SK-N-SH treated with all-trans-retinoic acid at 6 μM for 48 hours (cell line): Measurements from ENCODE around the gene PCSK5.

Experiments used
- BACH2 ChIP-seq: fragments of 250-450 bp; sonication (Bioruptor Pico); IDR thresholded peaks from 2 replicates; pipeline ENCODE4 v1.9.0; 2021; ENCODE audit warnings: mild to moderate bottlenecking, borderline replicate concordance
- ESRRG ChIP-seq: fragments of 250-450 bp; sonication (Bioruptor Pico); IDR thresholded peaks from 2 replicates; pipeline ENCODE4 v1.6.1; 2021; ENCODE audit warnings: mild to moderate bottlenecking
- RARB ChIP-seq: fragments of 250-450 bp; sonication (Bioruptor Pico); IDR thresholded peaks from 2 replicates; pipeline ENCODE4 v1.8.0; 2021; ENCODE audit warnings: mild to moderate bottlenecking, moderate library complexity
- TOX ChIP-seq: fragments of 250-450 bp; sonication (Bioruptor Pico); IDR thresholded peaks from 2 replicates; pipeline ENCODE4 v1.8.0; 2021; ENCODE audit warnings: mild to moderate bottlenecking, moderate library complexity, borderline replicate concordance
- ZC3H10 ChIP-seq: fragments of 250-450 bp; sonication (Bioruptor Pico); IDR thresholded peaks from 2 replicates; pipeline ENCODE4 v1.5.1; 2021; ENCODE audit warnings: mild to moderate bottlenecking, moderate library complexity
- ZFP3 ChIP-seq: fragments of 250-450 bp; sonication (Bioruptor Pico); IDR thresholded peaks from 2 replicates; pipeline ENCODE4 v1.5.0; 2020; ENCODE audit warnings: mild to moderate bottlenecking, moderate library complexity
- TF ChIP-seq, protein P1 (sequence below): fragments of 250-450 bp; sonication (Bioruptor Pico); IDR thresholded peaks from 2 replicates; pipeline ENCODE4 v1.8.0; 2020; ENCODE audit warnings: mild to moderate bottlenecking, moderate library complexity, borderline replicate concordance
- TF ChIP-seq, protein P2 (sequence below): fragments of 250-450 bp; sonication (Bioruptor Pico); IDR thresholded peaks from 2 replicates; pipeline ENCODE4 v1.5.1; 2020; ENCODE audit warnings: low read depth, mild to moderate bottlenecking, moderate library complexity
- TF ChIP-seq, protein P3 (sequence below): fragments of 250-450 bp; sonication (Bioruptor Pico); IDR thresholded peaks from 2 replicates; pipeline ENCODE4 v1.8.0; 2021; ENCODE audit warnings: low read depth, mild to moderate bottlenecking, moderate library complexity, borderline replicate concordance

DNA sequence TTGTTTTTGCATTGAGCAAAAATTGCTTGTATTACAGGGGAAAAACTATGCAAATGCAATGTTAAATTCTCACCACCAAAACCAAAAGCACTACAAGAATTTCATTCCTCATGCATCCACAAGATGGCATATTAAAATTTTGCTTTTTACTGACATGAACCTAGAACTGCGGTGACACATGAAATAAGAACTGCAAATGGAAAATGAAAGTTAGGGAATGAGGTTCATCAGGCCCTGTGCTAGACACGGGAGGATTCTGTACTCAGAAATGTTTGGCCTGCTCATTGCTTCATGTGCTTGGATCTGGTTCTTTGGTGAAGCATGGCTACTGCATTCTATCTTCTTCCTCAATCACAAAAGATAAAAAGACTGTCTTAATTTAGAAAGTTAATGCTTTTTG, 512.9 kb downstream of the PCSK5 start:
- TF ChIP-seq, protein P1, sequence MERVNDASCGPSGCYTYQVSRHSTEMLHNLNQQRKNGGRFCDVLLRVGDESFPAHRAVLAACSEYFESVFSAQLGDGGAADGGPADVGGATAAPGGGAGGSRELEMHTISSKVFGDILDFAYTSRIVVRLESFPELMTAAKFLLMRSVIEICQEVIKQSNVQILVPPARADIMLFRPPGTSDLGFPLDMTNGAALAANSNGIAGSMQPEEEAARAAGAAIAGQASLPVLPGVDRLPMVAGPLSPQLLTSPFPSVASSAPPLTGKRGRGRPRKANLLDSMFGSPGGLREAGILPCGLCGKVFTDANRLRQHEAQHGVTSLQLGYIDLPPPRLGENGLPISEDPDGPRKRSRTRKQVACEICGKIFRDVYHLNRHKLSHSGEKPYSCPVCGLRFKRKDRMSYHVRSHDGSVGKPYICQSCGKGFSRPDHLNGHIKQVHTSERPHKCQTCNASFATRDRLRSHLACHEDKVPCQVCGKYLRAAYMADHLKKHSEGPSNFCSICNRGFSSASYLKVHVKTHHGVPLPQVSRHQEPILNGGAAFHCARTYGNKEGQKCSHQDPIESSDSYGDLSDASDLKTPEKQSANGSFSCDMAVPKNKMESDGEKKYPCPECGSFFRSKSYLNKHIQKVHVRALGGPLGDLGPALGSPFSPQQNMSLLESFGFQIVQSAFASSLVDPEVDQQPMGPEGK (CRISPR knock-in tag) = no peak
- TF ChIP-seq TOX (CRISPR knock-in tag) = no peak
- no peak for TF ChIP-seq RARB
- TF ChIP-seq, protein P2, sequence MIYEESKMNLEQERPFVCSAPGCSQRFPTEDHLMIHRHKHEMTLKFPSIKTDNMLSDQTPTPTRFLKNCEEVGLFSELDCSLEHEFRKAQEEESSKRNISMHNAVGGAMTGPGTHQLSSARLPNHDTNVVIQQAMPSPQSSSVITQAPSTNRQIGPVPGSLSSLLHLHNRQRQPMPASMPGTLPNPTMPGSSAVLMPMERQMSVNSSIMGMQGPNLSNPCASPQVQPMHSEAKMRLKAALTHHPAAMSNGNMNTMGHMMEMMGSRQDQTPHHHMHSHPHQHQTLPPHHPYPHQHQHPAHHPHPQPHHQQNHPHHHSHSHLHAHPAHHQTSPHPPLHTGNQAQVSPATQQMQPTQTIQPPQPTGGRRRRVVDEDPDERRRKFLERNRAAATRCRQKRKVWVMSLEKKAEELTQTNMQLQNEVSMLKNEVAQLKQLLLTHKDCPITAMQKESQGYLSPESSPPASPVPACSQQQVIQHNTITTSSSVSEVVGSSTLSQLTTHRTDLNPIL (CRISPR knock-in tag) = no peak
- no peak for TF ChIP-seq ESRRG (CRISPR knock-in tag)
- TF ChIP-seq, protein P3, sequence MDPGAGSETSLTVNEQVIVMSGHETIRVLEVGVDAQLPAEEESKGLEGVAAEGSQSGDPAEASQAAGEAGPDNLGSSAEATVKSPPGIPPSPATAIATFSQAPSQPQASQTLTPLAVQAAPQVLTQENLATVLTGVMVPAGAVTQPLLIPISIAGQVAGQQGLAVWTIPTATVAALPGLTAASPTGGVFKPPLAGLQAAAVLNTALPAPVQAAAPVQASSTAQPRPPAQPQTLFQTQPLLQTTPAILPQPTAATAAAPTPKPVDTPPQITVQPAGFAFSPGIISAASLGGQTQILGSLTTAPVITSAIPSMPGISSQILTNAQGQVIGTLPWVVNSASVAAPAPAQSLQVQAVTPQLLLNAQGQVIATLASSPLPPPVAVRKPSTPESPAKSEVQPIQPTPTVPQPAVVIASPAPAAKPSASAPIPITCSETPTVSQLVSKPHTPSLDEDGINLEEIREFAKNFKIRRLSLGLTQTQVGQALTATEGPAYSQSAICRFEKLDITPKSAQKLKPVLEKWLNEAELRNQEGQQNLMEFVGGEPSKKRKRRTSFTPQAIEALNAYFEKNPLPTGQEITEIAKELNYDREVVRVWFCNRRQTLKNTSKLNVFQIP (CRISPR knock-in tag) = no peak
- TF ChIP-seq BACH2 (CRISPR knock-in tag) = no peak
- no peak for TF ChIP-seq ZFP3
- no peak for TF ChIP-seq ZC3H10
